ENCODE results near the gene ZFAND3.

DNA sequence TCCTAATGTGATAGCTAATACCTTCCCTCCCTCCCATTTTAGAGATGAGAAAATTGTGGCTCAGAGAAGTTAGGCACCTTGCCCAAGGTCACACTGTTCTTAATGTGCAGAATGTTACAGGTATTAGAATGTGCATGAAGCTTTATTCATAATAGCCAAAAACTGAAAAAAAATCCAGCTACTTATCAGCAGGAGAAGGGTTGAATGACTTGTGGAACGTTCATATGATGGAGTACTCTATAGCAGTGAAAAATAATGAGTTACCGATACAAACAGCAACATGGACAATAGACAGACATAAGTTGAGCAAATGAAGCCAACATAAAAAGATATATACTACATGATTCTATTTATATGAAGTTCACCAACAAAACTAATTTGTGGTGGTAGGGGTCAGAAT lies 37.7 kb upstream of the ZFAND3 start:
- no peak for TF ChIP-seq EP300 (IDR thresholded peaks at IDR 0.05)
- TF ChIP-seq, protein P1, sequence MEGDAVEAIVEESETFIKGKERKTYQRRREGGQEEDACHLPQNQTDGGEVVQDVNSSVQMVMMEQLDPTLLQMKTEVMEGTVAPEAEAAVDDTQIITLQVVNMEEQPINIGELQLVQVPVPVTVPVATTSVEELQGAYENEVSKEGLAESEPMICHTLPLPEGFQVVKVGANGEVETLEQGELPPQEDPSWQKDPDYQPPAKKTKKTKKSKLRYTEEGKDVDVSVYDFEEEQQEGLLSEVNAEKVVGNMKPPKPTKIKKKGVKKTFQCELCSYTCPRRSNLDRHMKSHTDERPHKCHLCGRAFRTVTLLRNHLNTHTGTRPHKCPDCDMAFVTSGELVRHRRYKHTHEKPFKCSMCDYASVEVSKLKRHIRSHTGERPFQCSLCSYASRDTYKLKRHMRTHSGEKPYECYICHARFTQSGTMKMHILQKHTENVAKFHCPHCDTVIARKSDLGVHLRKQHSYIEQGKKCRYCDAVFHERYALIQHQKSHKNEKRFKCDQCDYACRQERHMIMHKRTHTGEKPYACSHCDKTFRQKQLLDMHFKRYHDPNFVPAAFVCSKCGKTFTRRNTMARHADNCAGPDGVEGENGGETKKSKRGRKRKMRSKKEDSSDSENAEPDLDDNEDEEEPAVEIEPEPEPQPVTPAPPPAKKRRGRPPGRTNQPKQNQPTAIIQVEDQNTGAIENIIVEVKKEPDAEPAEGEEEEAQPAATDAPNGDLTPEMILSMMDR (IDR thresholded peaks at IDR 0.05): no peak
- no peak for TF ChIP-seq POLR2A (IDR thresholded peaks at IDR 0.05; ENCODE audit: low read depth)
- no peak for TF ChIP-seq POLR2AphosphoS5 (IDR thresholded peaks at IDR 0.05)
